ENCODE results near the gene VAMP1. TPM values are rescaled to one million over a fixed set of nuclear protein-coding genes. Genes with fewer than 3 reads are reported as not detected.

Gene VAMP1
- total and polyA plus RNA-seq, 10 of the 15 experiments (the other 5 are each of a cell fraction or from before 2014, with no cell fraction given) = 4.8 to 123 (median 27.5) TPM

DNA sequence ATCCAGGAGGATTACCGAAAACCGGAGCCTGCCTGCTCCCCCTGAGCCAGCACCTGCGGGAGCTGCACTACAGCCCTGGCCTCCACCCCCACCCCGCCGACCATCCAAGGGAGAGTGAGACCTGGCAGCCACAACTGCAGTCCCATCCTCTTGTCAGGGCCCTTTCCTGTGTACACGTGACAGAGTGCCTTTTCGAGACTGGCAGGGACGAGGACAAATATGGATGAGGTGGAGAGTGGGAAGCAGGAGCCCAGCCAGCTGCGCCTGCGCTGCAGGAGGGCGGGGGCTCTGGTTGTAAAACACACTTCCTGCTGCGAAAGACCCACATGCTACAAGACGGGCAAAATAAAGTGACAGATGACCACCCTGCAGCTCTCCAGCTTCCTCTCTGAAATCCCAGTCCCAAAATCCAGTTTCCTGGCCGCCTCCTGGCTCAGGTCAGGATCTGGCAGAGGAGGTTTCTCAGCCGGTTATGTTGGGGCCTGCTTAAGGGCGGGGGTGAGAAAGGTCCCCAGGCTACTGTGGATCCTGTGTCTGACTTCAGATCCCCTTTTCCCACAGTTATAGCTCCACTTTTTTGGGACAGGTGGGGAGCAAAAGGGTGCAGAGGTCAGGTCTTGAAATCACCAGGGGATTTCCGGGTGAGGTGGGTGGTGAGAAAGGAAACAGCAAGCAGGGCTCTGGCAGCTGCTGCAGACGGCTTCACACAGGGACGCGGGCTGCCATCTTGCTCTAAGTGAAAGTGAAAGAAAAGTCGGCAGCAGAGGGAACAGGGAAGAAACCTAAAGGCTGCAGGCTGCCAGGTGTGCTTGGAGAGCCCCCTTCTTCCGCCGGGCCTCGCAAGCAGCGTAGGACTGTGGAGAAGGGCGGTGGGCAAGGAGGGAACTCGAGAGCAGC is 18.9 kb downstream of the VAMP1 start, which contains the start of gene TAPBPL (continued):
- no peak for TF ChIP-seq MTA3 (IDR thresholded peaks at IDR 0.05; ENCODE audit: borderline replicate concordance, low read length)
- no peak for TF ChIP-seq CBX3 (IDR thresholded peaks at IDR 0.05; ENCODE audit: borderline replicate concordance, low read depth)
- no peak for TF ChIP-seq FOXM1 (IDR thresholded peaks at IDR 0.05; ENCODE audit: low read depth, low read length)
- TF ChIP-seq BCL11A (IDR thresholded peaks at IDR 0.05; ENCODE audit: low read depth, low read length) = 0 out of 2 replicates have a peak, but pooled peaks have one; percentile 14
- TF ChIP-seq, protein P1, sequence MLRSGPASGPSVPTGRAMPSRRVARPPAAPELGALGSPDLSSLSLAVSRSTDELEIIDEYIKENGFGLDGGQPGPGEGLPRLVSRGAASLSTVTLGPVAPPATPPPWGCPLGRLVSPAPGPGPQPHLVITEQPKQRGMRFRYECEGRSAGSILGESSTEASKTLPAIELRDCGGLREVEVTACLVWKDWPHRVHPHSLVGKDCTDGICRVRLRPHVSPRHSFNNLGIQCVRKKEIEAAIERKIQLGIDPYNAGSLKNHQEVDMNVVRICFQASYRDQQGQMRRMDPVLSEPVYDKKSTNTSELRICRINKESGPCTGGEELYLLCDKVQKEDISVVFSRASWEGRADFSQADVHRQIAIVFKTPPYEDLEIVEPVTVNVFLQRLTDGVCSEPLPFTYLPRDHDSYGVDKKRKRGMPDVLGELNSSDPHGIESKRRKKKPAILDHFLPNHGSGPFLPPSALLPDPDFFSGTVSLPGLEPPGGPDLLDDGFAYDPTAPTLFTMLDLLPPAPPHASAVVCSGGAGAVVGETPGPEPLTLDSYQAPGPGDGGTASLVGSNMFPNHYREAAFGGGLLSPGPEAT (IDR thresholded peaks at IDR 0.05; ENCODE audit: low read depth) = peak; percentile 93
- TF ChIP-seq, protein P2, sequence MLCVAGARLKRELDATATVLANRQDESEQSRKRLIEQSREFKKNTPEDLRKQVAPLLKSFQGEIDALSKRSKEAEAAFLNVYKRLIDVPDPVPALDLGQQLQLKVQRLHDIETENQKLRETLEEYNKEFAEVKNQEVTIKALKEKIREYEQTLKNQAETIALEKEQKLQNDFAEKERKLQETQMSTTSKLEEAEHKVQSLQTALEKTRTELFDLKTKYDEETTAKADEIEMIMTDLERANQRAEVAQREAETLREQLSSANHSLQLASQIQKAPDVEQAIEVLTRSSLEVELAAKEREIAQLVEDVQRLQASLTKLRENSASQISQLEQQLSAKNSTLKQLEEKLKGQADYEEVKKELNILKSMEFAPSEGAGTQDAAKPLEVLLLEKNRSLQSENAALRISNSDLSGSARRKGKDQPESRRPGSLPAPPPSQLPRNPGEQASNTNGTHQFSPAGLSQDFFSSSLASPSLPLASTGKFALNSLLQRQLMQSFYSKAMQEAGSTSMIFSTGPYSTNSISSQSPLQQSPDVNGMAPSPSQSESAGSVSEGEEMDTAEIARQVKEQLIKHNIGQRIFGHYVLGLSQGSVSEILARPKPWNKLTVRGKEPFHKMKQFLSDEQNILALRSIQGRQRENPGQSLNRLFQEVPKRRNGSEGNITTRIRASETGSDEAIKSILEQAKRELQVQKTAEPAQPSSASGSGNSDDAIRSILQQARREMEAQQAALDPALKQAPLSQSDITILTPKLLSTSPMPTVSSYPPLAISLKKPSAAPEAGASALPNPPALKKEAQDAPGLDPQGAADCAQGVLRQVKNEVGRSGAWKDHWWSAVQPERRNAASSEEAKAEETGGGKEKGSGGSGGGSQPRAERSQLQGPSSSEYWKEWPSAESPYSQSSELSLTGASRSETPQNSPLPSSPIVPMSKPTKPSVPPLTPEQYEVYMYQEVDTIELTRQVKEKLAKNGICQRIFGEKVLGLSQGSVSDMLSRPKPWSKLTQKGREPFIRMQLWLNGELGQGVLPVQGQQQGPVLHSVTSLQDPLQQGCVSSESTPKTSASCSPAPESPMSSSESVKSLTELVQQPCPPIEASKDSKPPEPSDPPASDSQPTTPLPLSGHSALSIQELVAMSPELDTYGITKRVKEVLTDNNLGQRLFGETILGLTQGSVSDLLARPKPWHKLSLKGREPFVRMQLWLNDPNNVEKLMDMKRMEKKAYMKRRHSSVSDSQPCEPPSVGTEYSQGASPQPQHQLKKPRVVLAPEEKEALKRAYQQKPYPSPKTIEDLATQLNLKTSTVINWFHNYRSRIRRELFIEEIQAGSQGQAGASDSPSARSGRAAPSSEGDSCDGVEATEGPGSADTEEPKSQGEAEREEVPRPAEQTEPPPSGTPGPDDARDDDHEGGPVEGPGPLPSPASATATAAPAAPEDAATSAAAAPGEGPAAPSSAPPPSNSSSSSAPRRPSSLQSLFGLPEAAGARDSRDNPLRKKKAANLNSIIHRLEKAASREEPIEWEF (IDR thresholded peaks at IDR 0.05; ENCODE audit: insufficient replicate concordance, low read depth, low read length) = no peak
- TF ChIP-seq KLF5 (IDR thresholded peaks at IDR 0.05; ENCODE audit: partially characterized antibody) = no peak
- no peak; the same call in 1 of the 2 replicates for TF ChIP-seq SMC3 (IDR thresholded peaks at IDR 0.05; ENCODE audit: borderline replicate concordance, low read length)
- TF ChIP-seq, protein P3, sequence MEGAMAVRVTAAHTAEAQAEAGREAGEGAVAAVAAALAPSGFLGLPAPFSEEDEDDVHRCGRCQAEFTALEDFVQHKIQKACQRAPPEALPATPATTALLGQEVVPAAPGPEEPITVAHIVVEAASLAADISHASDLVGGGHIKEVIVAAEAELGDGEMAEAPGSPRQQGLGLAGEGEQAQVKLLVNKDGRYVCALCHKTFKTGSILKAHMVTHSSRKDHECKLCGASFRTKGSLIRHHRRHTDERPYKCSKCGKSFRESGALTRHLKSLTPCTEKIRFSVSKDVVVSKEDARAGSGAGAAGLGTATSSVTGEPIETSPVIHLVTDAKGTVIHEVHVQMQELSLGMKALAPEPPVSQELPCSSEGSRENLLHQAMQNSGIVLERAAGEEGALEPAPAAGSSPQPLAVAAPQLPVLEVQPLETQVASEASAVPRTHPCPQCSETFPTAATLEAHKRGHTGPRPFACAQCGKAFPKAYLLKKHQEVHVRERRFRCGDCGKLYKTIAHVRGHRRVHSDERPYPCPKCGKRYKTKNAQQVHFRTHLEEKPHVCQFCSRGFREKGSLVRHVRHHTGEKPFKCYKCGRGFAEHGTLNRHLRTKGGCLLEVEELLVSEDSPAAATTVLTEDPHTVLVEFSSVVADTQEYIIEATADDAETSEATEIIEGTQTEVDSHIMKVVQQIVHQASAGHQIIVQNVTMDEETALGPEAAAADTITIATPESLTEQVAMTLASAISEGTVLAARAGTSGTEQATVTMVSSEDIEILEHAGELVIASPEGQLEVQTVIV (IDR thresholded peaks at IDR 0.05; ENCODE audit: borderline replicate concordance, partially characterized antibody) = no peak
- TF ChIP-seq ZNF217 (IDR thresholded peaks at IDR 0.05) = no peak
- TF ChIP-seq, protein P4, sequence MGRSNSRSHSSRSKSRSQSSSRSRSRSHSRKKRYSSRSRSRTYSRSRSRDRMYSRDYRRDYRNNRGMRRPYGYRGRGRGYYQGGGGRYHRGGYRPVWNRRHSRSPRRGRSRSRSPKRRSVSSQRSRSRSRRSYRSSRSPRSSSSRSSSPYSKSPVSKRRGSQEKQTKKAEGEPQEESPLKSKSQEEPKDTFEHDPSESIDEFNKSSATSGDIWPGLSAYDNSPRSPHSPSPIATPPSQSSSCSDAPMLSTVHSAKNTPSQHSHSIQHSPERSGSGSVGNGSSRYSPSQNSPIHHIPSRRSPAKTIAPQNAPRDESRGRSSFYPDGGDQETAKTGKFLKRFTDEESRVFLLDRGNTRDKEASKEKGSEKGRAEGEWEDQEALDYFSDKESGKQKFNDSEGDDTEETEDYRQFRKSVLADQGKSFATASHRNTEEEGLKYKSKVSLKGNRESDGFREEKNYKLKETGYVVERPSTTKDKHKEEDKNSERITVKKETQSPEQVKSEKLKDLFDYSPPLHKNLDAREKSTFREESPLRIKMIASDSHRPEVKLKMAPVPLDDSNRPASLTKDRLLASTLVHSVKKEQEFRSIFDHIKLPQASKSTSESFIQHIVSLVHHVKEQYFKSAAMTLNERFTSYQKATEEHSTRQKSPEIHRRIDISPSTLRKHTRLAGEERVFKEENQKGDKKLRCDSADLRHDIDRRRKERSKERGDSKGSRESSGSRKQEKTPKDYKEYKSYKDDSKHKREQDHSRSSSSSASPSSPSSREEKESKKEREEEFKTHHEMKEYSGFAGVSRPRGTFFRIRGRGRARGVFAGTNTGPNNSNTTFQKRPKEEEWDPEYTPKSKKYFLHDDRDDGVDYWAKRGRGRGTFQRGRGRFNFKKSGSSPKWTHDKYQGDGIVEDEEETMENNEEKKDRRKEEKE (IDR thresholded peaks at IDR 0.05) = no peak
- no peak for TF ChIP-seq ZNF274 (IDR thresholded peaks at IDR 0.05; ENCODE audit: insufficient read depth, insufficient read length)
- TF ChIP-seq TCF12 (IDR thresholded peaks at IDR 0.05; ENCODE audit: low read depth, low read length) = peak; percentile 90
- TF ChIP-seq RAD51 (IDR thresholded peaks at IDR 0.05) = no peak
- TF ChIP-seq KDM1A (IDR thresholded peaks at IDR 0.05; ENCODE audit: borderline replicate concordance) = no peak
- no peak for TF ChIP-seq GABPA (IDR thresholded peaks at IDR 0.05; ENCODE audit: low read depth)
- no peak; the same call in none of the 2 replicates for TF ChIP-seq LARP7 (IDR thresholded peaks at IDR 0.05)
